Measurements from ENCODE around the gene ASIC4. TPM values are rescaled to one million over a fixed set of nuclear protein-coding genes. Genes with fewer than 3 reads are reported as not detected.

The ASIC4 gene
- total RNA-seq, 4 donors from 2014 or later: not detected

- TF ChIP-seq CTCF (IDR thresholded peaks at IDR 0.05; ENCODE audit: low read depth): no peak
Observed at GRCh38 chr2:219545295-219545942, 31.1 kb downstream of the ASIC4 start.

- no peak for TF ChIP-seq CTCF (IDR thresholded peaks at IDR 0.05; ENCODE audit: low read depth)
Observed at GRCh38 chr2:219545943-219546352, 31.7 kb downstream of the ASIC4 start.

- TF ChIP-seq CTCF (IDR thresholded peaks at IDR 0.05; ENCODE audit: low read depth): no peak
Observed at GRCh38 chr2:219547621-219548020, 33.3 kb downstream of the ASIC4 start.

GRCh38 chr2:219548990-219549389 is 34.7 kb downstream of the ASIC4 start:
- no peak for TF ChIP-seq CTCF (IDR thresholded peaks at IDR 0.05; ENCODE audit: low read depth)

GRCh38 chr2:219549619-219550018 is 35.3 kb downstream of the ASIC4 start:
- TF ChIP-seq CTCF (IDR thresholded peaks at IDR 0.05; ENCODE audit: low read depth): no peak

- no peak for TF ChIP-seq CTCF (IDR thresholded peaks at IDR 0.05; ENCODE audit: low read depth)
Observed at GRCh38 chr2:219551441-219552381, 37.4 kb downstream of the ASIC4 start.
